Measurements from ENCODE around the gene USH1G. TPM values are rescaled to one million over a fixed set of nuclear protein-coding genes. Genes with fewer than 3 reads are reported as not detected.
A peak's percentile ranks its signal among the peaks of the same experiment; 100 is the strongest.

Gene USH1G
- total and polyA plus RNA-seq, 5 experiments from 2014 or later, result not detected

DNA sequence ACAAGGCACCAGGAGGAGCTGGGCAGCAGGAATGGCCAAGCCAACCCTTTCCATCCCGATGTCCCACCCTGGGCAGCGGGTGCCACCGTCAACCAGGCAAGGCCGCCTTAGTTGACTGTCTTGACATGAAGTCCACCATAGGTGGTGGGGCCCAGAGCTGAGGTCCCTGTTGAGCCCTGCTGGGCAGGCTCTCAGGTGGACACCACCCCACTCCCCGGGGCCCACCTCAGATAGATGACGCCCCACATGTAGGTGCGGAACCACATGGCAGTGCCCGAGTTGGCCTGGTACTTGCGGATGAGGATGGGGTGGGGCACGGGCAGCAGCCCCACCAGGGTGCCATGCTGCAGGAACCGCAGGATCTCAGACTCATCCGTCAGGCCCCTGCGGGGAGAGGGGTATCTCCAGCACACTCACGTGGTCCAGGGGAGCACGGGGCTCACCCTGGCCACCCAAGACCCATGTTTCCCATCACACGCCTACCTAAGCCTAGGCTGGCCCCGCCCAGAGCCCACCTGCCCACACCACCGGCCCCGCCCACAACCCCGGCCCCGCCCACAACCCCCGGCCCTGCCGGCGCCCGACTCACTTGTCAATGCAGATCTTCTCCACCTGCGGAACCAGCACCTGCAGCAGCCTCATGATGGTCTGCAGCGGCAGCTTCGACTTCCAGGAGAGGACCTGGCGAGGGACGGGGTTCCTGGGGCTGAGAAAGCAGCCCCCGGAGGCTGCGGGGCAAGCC, 28.8 kb upstream of the USH1G start:
- DNase-seq, result no peak
- POLR2A ChIA-PET, result interaction anchor here (0.6 to 1.0 kb wide), 2 partner anchors 9 to 11 kb away, joined by 3 read pairs; no protein-coding TSS in a partner anchor
- peaks cover 0 to 6% (median 1%) of the 10 kb centered on the region in 3 donors for H3K36me3 Mint-ChIP-seq
- no peaks in the 10 kb centered on the region for H3K4me1 Mint-ChIP-seq
- H3K27me3 Mint-ChIP-seq, result peaks cover 0 to 5% (median 0%) of the 10 kb centered on the region in 5 donors
- no peak overlapping the region for H3K27ac Mint-ChIP-seq
- H3K4me3 Mint-ChIP-seq, result no peak overlapping the region
- no peaks in the 10 kb centered on the region for H3K9me3 Mint-ChIP-seq
- ATAC-seq, result no peak

- no peak for DNase-seq
- no peaks in the 10 kb centered on the region for H3K4me1 Mint-ChIP-seq
- no peaks in the 10 kb centered on the region for H3K9me3 Mint-ChIP-seq
- peaks cover 0 to 5% (median 0%) of the 10 kb centered on the region in 5 donors for H3K27me3 Mint-ChIP-seq
- no peak overlapping the region for H3K27ac Mint-ChIP-seq
- peaks cover 0 to 6% (median 1%) of the 10 kb centered on the region in 3 donors for H3K36me3 Mint-ChIP-seq
- H3K4me3 Mint-ChIP-seq, result no peak overlapping the region
- ATAC-seq, result no peak
- POLR2A ChIA-PET, result interaction anchor here (0.6 kb wide), 1 partner anchor 10 kb away, joined by 3 read pairs; no protein-coding TSS in a partner anchor
Measured at GRCh38 chr17:74951065-74951464, 28.0 kb upstream of the USH1G start.

GRCh38 chr17:74950207-74950606, 27.2 kb upstream of the USH1G start:
- no peak overlapping the region for H3K27ac Mint-ChIP-seq
- no peaks in the 10 kb centered on the region for H3K9me3 Mint-ChIP-seq
- H3K27me3 Mint-ChIP-seq, result peaks cover 0 to 7% (median 0%) of the 10 kb centered on the region in 5 donors
- peaks cover 0 to 6% (median 1%) of the 10 kb centered on the region in 3 donors for H3K36me3 Mint-ChIP-seq
- no peak for DNase-seq
- no peaks in the 10 kb centered on the region for H3K4me1 Mint-ChIP-seq
- no peak overlapping the region for H3K4me3 Mint-ChIP-seq
- POLR2A ChIA-PET, result no interaction called here
- no peak for ATAC-seq

DNA sequence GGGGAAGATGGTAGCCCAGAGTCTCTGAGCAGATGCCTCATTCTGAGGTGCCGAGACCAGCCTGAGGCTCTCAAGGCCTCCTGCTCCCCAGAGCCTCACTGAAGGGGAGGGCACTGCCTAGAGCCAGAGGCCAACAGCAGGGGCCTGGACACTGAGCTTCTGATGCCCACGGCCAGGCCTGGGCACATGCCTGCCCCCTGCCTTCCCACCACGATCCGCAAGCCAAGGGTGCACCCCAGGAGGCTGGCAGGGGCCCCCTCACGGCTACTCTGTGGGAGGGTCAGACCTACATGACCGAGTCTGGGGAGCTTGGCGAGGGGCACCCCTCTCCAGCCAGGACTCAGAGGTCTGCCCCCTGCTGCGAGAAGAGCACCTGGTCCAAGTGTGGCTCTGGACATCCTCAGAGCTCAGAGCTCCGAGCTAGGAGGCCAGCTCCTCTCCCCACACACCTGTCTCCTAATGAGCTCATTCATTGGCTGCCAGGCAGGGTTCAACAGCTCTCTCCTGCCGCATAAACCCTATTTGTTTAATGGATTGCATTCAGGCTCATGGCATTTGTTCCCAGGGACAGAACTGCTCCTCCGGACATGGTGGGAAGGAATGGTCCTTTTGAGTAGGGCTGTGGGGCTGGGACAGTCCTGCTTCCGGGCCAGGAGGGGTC, 26.5 kb upstream of the USH1G start:
- no peak overlapping the region for H3K27ac Mint-ChIP-seq
- H3K36me3 Mint-ChIP-seq, result peaks cover 0 to 2% (median 0%) of the 10 kb centered on the region in 3 donors
- ATAC-seq (no peak), DNase-seq (no peak)
- peaks cover 0 to 8% (median 0%) of the 10 kb centered on the region in 5 donors for H3K27me3 Mint-ChIP-seq
- H3K9me3 Mint-ChIP-seq, result no peaks in the 10 kb centered on the region
- no peaks in the 10 kb centered on the region for H3K4me1 Mint-ChIP-seq
- no peak overlapping the region for H3K4me3 Mint-ChIP-seq
- POLR2A ChIA-PET, result no interaction called here

DNA sequence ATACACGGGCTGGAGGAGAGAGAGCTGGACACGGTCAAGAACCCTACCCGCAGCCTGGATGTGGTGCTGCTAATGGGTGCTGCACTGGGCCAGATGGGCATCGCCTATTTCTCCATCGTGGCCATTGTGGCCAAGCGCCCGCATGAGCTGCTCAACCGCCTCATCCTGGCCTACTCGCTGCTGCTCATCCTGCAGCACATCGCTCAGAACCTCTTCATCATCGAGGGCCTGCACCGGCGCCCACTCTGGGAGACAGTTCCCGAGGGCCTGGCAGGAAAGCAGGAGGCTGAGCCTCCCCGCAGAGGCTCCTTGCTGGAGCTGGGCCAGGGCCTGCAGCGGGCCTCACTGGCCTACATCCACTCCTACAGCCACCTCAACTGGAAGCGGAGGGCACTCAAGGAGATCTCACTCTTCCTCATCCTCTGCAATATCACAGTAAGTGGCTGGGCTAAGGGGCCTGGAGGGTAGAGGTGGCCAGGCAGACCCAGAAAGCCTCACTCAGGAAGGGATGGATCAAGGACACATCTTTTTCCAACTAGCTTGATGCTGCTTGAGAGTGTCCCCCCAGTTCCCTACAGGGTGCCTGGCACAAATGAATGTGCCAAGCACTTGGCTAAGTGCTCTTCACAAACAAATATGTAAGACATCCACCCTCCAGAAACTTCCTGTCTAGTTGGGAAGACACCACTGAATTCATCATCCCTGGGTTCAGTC, 24.1 kb upstream of the USH1G start:
- Mint-ChIP-seq H3K9me3 (no peaks in the 10 kb centered on the region), H3K4me3 (no peak overlapping the region), H3K27me3 (peaks cover 0 to 20% (median 2%) of the 10 kb centered on the region in 5 donors), H3K36me3 (no peaks in the 10 kb centered on the region), H3K4me1 (no peaks in the 10 kb centered on the region), H3K27ac (no peak overlapping the region)
- ATAC-seq (no peak), DNase-seq (no peak)
- POLR2A ChIA-PET, result no interaction called here

GRCh38 chr17:74946641-74947040, 23.6 kb upstream of the USH1G start:
- no peak overlapping the region for H3K4me3 Mint-ChIP-seq
- H3K9me3 Mint-ChIP-seq, result no peaks in the 10 kb centered on the region
- DNase-seq (no peak), ATAC-seq (no peak)
- POLR2A ChIA-PET, result no interaction called here
- peaks cover 2 to 25% (median 8%) of the 10 kb centered on the region in 5 donors for H3K27me3 Mint-ChIP-seq
- H3K36me3 Mint-ChIP-seq, result no peaks in the 10 kb centered on the region
- no peak overlapping the region for H3K27ac Mint-ChIP-seq
- H3K4me1 Mint-ChIP-seq, result no peaks in the 10 kb centered on the region

GRCh38 chr17:74945543-74945942, 22.5 kb upstream of the USH1G start:
- POLR2A ChIA-PET, result no interaction called here
- ATAC-seq (no peak), DNase-seq (no peak)
- H3K4me1 Mint-ChIP-seq, result no peaks in the 10 kb centered on the region
- no peaks in the 10 kb centered on the region for H3K36me3 Mint-ChIP-seq
- H3K27me3 Mint-ChIP-seq, result peaks cover 2 to 32% (median 13%) of the 10 kb centered on the region in 5 donors
- no peak overlapping the region for H3K4me3 Mint-ChIP-seq
- no peaks in the 10 kb centered on the region for H3K9me3 Mint-ChIP-seq
- H3K27ac Mint-ChIP-seq, result no peak overlapping the region

DNA sequence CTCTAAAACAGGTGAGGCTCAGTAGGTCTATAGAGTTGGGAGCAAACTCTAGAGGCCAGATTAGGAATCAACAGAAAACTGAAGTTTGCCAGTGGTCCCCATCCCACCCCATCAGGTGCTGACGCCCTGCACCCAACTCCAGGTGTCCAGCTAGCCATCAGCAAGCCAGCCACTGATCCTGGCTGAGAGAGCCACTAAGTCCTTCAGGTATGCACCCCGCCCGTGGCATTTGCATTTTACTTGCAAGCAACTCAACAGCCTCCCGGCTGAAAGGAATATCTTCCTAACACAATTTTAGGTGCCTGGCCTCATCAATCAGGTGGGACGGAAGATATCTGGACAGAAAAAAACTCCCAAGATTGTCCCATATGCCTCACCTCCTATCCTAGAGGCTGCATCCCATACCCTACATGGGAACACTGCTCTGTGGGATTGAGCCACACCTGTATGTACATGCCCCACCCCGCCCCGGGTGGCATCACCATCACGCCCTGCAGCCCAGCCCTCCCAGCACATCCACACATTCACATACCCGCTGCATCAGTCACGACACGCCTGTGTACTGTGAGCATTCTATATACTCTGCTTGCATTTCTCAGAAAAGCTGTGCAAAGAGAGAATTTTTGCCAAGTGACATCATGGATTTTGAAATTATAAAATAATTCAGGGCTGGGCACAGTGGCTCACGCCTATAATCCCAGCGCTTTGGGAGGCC, 20.9 kb upstream of the USH1G start:
- H3K4me3 Mint-ChIP-seq, result no peak overlapping the region
- POLR2A ChIA-PET, result no interaction called here
- peaks cover 3 to 41% (median 18%) of the 10 kb centered on the region in 5 donors for H3K27me3 Mint-ChIP-seq
- H3K4me1 Mint-ChIP-seq, result peaks cover 0 to 2% (median 0%) of the 10 kb centered on the region in 4 donors
- DNase-seq (no peak), ATAC-seq (no peak)
- no peaks in the 10 kb centered on the region for H3K36me3 Mint-ChIP-seq
- H3K27ac Mint-ChIP-seq, result no peak overlapping the region
- no peaks in the 10 kb centered on the region for H3K9me3 Mint-ChIP-seq

- POLR2A ChIA-PET, result interaction anchor here (0.9 kb wide), 1 partner anchor 11 kb away, joined by 3 read pairs; no protein-coding TSS in a partner anchor
- no peaks in the 10 kb centered on the region for H3K9me3 Mint-ChIP-seq
- ATAC-seq, result no peak
- peaks cover 22 to 64% (median 36%) of the 10 kb centered on the region in 5 donors for H3K27me3 Mint-ChIP-seq
- DNase-seq, result no peak
- no peaks in the 10 kb centered on the region for H3K36me3 Mint-ChIP-seq
- H3K27ac Mint-ChIP-seq, result no peak overlapping the region
- H3K4me3 Mint-ChIP-seq, result no peak overlapping the region
- peaks cover 0 to 6% (median 2%) of the 10 kb centered on the region in 4 donors for H3K4me1 Mint-ChIP-seq
Measured at GRCh38 chr17:74941128-74941725, 18.2 kb upstream of the USH1G start.

GRCh38 chr17:74939534-74939933, 16.5 kb upstream of the USH1G start:
- DNase-seq (no peak), ATAC-seq (no peak)
- H3K36me3 Mint-ChIP-seq, result no peaks in the 10 kb centered on the region
- H3K9me3 Mint-ChIP-seq, result peaks cover 0 to 3% (median 0%) of the 10 kb centered on the region in 9 donors
- POLR2A ChIA-PET, result no interaction called here
- no peak overlapping the region for H3K4me3 Mint-ChIP-seq
- H3K4me1 Mint-ChIP-seq, result peaks cover 0 to 6% (median 2%) of the 10 kb centered on the region in 4 donors
- H3K27me3 Mint-ChIP-seq, result peaks cover 25 to 72% (median 43%) of the 10 kb centered on the region in 5 donors
- H3K27ac Mint-ChIP-seq, result peak overlapping the region in 1 of 10 donors; percentile 15

- Mint-ChIP-seq H3K4me1 (peaks cover 0 to 6% (median 2%) of the 10 kb centered on the region in 4 donors), H3K27me3 (peaks cover 30 to 76% (median 44%) of the 10 kb centered on the region in 5 donors), H3K4me3 (no peak overlapping the region), H3K27ac (peak overlapping the region in 2 of 10 donors; percentile 3 to 65), H3K9me3 (peaks cover 0 to 3% (median 0%) of the 10 kb centered on the region in 9 donors), H3K36me3 (no peaks in the 10 kb centered on the region)
- DNase-seq (no peak), ATAC-seq (no peak)
- POLR2A ChIA-PET, result no interaction called here
Measured at GRCh38 chr17:74938194-74938950, 15.3 kb upstream of the USH1G start.

Measured in naive thymus-derived CD8-positive, alpha-beta T cell (primary cell).